ENCODE measurements around the gene CHRDL2.
A peak's percentile ranks its signal among the peaks of the same experiment; 100 is the strongest.

Gene CHRDL2

DNA sequence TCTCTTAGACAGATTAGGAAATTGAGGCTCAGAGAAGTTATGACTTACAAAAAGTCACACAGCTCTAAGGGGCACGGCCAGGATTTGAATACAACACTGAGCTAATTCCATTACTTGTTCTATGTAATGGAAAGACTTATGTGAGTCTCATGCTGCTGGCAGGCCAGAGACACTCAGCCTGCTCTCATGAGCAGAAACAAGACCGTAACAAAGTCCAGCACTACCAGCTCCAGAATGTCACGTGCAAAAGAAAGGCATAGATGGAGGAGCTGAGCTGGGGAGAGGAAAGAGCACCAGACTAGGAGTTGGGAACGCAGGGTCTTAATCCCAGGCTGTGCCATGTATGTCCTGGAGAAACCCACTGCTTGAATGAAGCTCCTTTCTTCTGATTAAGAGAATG lies 1.8 kb downstream of the CHRDL2 start:
- no peak for TF ChIP-seq CTCF (IDR thresholded peaks at IDR 0.05)

GRCh38 chr11:74726547-74727182 lies 4.6 kb downstream of the CHRDL2 start:
- peak; percentile 93 for TF ChIP-seq CTCF (IDR thresholded peaks at IDR 0.05)

GRCh38 chr11:74725701-74726100 lies 5.5 kb downstream of the CHRDL2 start:
- no peak for TF ChIP-seq CTCF (IDR thresholded peaks at IDR 0.05)

- no peak for TF ChIP-seq CTCF (IDR thresholded peaks at IDR 0.05)
Measured at GRCh38 chr11:74723511-74723910, 7.7 kb downstream of the CHRDL2 start.

DNA sequence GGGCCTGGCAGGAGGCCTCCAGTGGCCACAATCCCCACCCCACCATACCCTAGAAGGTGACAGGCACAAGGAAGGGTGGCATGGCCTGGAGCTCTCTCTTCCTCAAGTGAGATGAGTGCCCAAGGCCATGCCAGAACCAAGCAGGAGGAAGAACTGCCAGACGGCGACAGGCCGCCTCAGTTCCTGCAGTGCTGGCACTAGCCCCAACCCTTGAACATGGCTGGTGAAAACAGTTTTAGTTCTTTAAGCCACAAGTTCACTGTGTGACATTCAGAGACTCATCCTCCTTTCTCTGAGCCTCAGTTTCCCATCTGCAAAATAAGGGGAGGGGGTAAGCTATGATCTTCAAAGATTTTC lies 9.8 kb downstream of the CHRDL2 start:
- no peak for TF ChIP-seq CTCF (IDR thresholded peaks at IDR 0.05)

- no peak for TF ChIP-seq CTCF (IDR thresholded peaks at IDR 0.05)
Measured at GRCh38 chr11:74720596-74721478, 10.4 kb downstream of the CHRDL2 start.

- TF ChIP-seq CTCF (IDR thresholded peaks at IDR 0.05) = no peak
Measured at GRCh38 chr11:74719011-74719410, 12.2 kb downstream of the CHRDL2 start.

Measured in LNCAP (cell line).